Psoas muscle (tissue), 8 donors: ENCODE measurements around the gene ITGA1. TPM values are rescaled to one million over a fixed set of nuclear protein-coding genes. Genes with fewer than 3 reads are reported as not detected.
A peak's percentile ranks its signal among the peaks of the same experiment; 100 is the strongest.

Experiments used
- ATAC-seq, 4 donors: fragments of 200-7000 bp; cut with Tn5 transposase; one replicate each; pipeline ENCODE4 v1.9.1; 2020; ENCODE audit warnings: moderate library complexity in 3 of 4, mild to moderate bottlenecking in 2 of 4
- DNase-seq, 2 donors: peaks; one replicate each; pipeline ENCODE4 v3.0.0-alpha.2; 2020
- H3K27ac ChIP-seq: fragments of 200-600 bp; one replicate; pipeline ENCODE4 v1.8.0; 2022
- H3K27me3 ChIP-seq, 3 donors: fragments of 200-600 bp in 1 of 3; one replicate each; pipeline versions ENCODE4 v1.6.1 to v1.8.0; 2013 to 2022; ENCODE audit warnings: low read length in 2 of 3, mild to moderate bottlenecking in 2 of 3, moderate library complexity in 1 of 3; ENCODE audit not compliant: insufficient read depth in 3 of 3
- H3K36me3 ChIP-seq, 2 donors: fragments of 200-600 bp in 1 of 2; one replicate each; pipeline versions ENCODE4 v1.6.1 to v1.8.0; 2013 to 2022; ENCODE audit warnings: low read depth in 1 of 2, mild to moderate bottlenecking in 1 of 2, moderate library complexity in 1 of 2; ENCODE audit not compliant: insufficient read depth in 1 of 2
- H3K4me1 ChIP-seq: fragments of 200-600 bp; one replicate; pipeline ENCODE4 v1.8.0; 2022
- H3K4me3 ChIP-seq: fragments of 200-600 bp; one replicate; pipeline ENCODE4 v1.8.0; 2022; ENCODE audit warnings: mild to moderate bottlenecking
- H3K9me3 ChIP-seq: fragments of 200-600 bp; one replicate; pipeline ENCODE4 v1.8.0; 2022
- CTCF ChIP-seq: fragments of 200-600 bp; IDR thresholded peaks from one replicate; pipeline ENCODE4 v1.8.0; 2022; ENCODE audit warnings: antibody characterized with exemption
- WGBS, 3 donors: extraction: QIAGEN DNeasy Blood & Tissue Kit; methylation state at CpG; one replicate each; pipeline versions ENCODE4 v1.1.6 to v1.1.7; 2013; 5-methylcytosine and 5-hydroxymethylcytosine counted together
- intact Hi-C, 2 donors: fragments of 100-400 bp; cut with DNase I; formaldehyde crosslinking; loops; one replicate each; pipeline versions ENCODE4 v1.11.0 to v1.14.2; 2022
- polyA plus RNA-seq, 3 donors: library from polyadenylated mRNA; stranded (reverse); fragments of 200-250 nt; gene quantifications; one replicate each; pipeline ENCODE4 v1.2.3, GENCODE V29; 2013
- total RNA-seq, 4 donors: library from RNA; stranded (reverse); fragmentation: NEBNext Ultra II Directional in 2 of 4; extraction: Animal tissue kit (Norgen Biotek cat#: 25700) in 2 of 4; gene quantifications; one replicate each; pipeline versions ENCODE4 v1.2.1 to v1.2.4, GENCODE V29; 2021 to 2023
- donor health status: healthy with polysubstance abuse.
- donor health status: DM: no; HTN: no; CAD: no; lungs with moderate emphysema.
- donor health status: Bipolar disorder and iron deficiency.
- donor health status: healthy.
- donor health status: DM: yes; HTN: yes; CAD: no.
- donor health status: DM: no; HTN: no; CAD: no.
- donor health status: DM: no; HTN: no; CAD: no.
- donor health status: DM: yes; HTN: yes; CAD: no.

Gene ITGA1
- total and polyA plus RNA-seq, 7 donors: 3.4 to 29.3 (median 13.0) TPM

DNA sequence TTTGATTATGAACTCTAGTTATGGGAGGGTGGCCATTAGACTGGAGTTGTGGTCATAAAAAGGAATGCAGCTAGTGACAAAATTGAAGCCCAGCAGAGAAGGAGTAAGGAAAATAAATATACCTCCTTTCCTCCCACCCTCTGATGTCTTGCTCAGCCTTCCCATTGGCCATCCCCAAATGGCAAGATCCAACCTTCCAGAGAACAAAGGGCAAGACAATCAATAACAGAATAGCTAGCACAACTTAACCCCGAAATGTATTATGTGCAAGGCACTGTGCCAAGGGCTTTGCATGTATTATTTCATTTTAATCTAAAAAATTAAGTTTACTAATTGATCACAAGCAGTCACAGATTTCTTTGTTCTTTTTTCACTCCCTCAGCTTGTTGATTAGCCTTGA is 3.6 kb downstream of the ITGA1 start:
- no peak for DNase-seq
- intact Hi-C loops: loop anchor here in 1 of 2 donors (5.0 to 10.0 kb wide), 2 partner anchors 126 to 303 kb away; no protein-coding TSS in a partner anchor
- peak overlapping the region; percentile 79 for H3K4me3 ChIP-seq
- no peaks in the 10 kb centered on the region for H3K36me3 ChIP-seq
- H3K9me3 ChIP-seq: no peaks in the 10 kb centered on the region
- no peak for ATAC-seq
- no peak overlapping the region for H3K27ac ChIP-seq
- peaks cover 6% of the 10 kb centered on the region for H3K4me1 ChIP-seq
- H3K27me3 ChIP-seq: no peaks in the 10 kb centered on the region
- 80 to 82% (median 82%) methylated on average over 1 of the region's 1 CpG for WGBS, 3 donors
- no peak for TF ChIP-seq CTCF

- no peak for DNase-seq
- ATAC-seq: no peak
- intact Hi-C loops: loop anchor here in 1 of 2 donors (5.0 to 10.0 kb wide), 2 partner anchors 123 to 300 kb away; no protein-coding TSS in a partner anchor
- peaks cover 8% of the 10 kb centered on the region for H3K4me1 ChIP-seq
- no peak for TF ChIP-seq CTCF
- no peaks in the 10 kb centered on the region for H3K27me3 ChIP-seq
- no peak overlapping the region for H3K4me3 ChIP-seq
- no peaks in the 10 kb centered on the region for H3K9me3 ChIP-seq
- H3K27ac ChIP-seq: no peak overlapping the region
- WGBS, 3 donors: 73 to 86% (median 79%) methylated on average over 1 of the region's 1 CpG
- H3K36me3 ChIP-seq: no peaks in the 10 kb centered on the region
These were observed 6.8 kb downstream of the ITGA1 start for GRCh38 chr5:52794519-52794918.

DNA sequence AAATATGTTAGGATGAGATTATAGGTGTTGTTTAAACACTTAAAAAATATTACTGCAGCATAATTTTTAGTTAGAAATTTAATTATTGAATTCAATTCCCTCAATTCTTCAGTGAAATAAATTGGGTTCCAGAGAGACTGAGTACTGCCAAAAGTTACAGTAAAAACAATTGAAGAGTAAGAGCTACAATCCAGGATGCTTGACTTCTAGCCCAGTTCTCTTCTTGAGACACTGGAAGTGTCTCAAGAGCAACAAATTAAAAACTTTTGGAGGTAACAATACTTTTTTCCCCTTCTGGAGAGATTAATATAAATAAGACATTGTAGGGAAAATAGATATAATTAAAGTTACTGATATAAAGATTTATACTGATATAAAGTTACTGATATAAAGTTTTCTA is 8.3 kb downstream of the ITGA1 start:
- Histone ChIP-seq H3K9me3 (no peaks in the 10 kb centered on the region), H3K4me3 (no peak overlapping the region), H3K27ac (no peak overlapping the region), H3K36me3 (no peaks in the 10 kb centered on the region), H3K27me3 (no peaks in the 10 kb centered on the region), H3K4me1 (peaks cover 8% of the 10 kb centered on the region)
- no peak for TF ChIP-seq CTCF
- DNase-seq: no peak
- intact Hi-C loops: loop anchor here in 1 of 2 donors (10.0 kb wide), 1 partner anchor 299 kb away; no protein-coding TSS in a partner anchor
- no peak for ATAC-seq

- no peak for DNase-seq
- peaks cover 8% of the 10 kb centered on the region for H3K4me1 ChIP-seq
- H3K4me3 ChIP-seq: no peak overlapping the region
- no peak overlapping the region for H3K27ac ChIP-seq
- H3K36me3 ChIP-seq: peaks cover 0 to 1% of the 10 kb centered on the region in 2 donors
- ATAC-seq: no peak
- no peaks in the 10 kb centered on the region for H3K27me3 ChIP-seq
- TF ChIP-seq CTCF: no peak
- intact Hi-C loops: loop anchor here in 1 of 2 donors (10.0 kb wide), 1 partner anchor 298 kb away; no protein-coding TSS in a partner anchor
- H3K9me3 ChIP-seq: no peaks in the 10 kb centered on the region
- whole genome bisulfite sequencing, 3 donors: 80 to 86% (median 82%) methylated on average over 2 of the region's 2 CpGs
These were observed 8.9 kb downstream of the ITGA1 start for GRCh38 chr5:52796516-52797103.

GRCh38 chr5:52798938-52799337 is 11.2 kb downstream of the ITGA1 start:
- TF ChIP-seq CTCF: no peak
- Histone ChIP-seq H3K4me3 (peak overlapping the region; percentile 83), H3K27ac (peak overlapping the region; percentile 94), H3K4me1 (peaks cover 28% of the 10 kb centered on the region), H3K9me3 (no peaks in the 10 kb centered on the region), H3K27me3 (no peaks in the 10 kb centered on the region), H3K36me3 (peaks cover 0 to 10% of the 10 kb centered on the region in 2 donors)
- intact Hi-C loops: loop anchor here in 1 of 2 donors (10.0 kb wide), 1 partner anchor 296 kb away; no protein-coding TSS in a partner anchor
- WGBS, 3 donors: 1 to 12% (median 7%) methylated on average over 3 of the region's 3 CpGs
- DNase-seq (no peak), ATAC-seq (no peak)
